Suppressor macrophage (primary cell): ENCODE measurements around the gene PCDHB3.
A peak's percentile ranks its signal among the peaks of the same experiment; 100 is the strongest.
"Not testable (repeated sequence)": the region's sequence is repeated elsewhere in the genome, so short reads cannot be mapped to it uniquely, and the experiment has no call there.

Source experiments
- DNase-seq, 4 experiments: peaks; one replicate each; pipeline ENCODE4 v3.0.0-alpha.2; 2020 to 2022
- total RNA-seq, 17 experiments: gene quantifications; one replicate each; lab custom pipeline; 2026; ENCODE audit warnings: mixed read lengths in 6 of 17, inconsistent platforms in 3 of 17; lab: John Stamatoyannopoulos, UW

PCDHB3 gene
- 0 to 0.55 (median 0) reads per million in 17 experiments for total RNA-seq

DNA sequence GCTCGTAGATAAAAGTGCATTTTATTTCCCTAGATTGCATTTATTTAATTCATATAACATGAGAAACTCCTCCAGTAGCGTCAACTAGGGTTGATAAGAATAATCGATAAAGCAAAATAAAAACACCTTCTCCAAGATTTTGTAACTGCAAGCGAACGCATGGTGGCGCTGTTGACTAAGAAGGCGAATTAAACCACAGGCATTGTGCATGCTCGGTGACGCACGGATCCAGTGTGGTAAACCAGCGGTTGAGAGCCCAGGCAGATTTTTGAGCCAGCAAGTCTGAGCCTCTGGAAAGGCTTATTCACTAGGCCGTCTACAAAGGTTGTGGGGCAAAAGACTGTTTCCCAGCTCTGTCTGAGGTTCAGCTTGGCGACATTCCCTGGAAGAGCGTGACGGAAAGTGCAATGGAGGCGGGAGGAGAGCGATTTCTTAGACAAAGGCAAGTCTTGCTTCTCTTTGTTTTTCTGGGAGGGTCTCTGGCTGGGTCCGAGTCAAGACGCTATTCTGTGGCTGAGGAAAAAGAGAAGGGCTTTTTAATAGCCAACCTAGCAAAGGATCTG lies at the start of gene PCDHB3:
Gene PCDHB3 (plus strand): TSS at position 231 of the 563 bp plus-strand sequence. CDS start 177 bp downstream, at position 408.
- peak in 2 of 4 experiments; percentile 3 to 4 for DNase-seq

DNA sequence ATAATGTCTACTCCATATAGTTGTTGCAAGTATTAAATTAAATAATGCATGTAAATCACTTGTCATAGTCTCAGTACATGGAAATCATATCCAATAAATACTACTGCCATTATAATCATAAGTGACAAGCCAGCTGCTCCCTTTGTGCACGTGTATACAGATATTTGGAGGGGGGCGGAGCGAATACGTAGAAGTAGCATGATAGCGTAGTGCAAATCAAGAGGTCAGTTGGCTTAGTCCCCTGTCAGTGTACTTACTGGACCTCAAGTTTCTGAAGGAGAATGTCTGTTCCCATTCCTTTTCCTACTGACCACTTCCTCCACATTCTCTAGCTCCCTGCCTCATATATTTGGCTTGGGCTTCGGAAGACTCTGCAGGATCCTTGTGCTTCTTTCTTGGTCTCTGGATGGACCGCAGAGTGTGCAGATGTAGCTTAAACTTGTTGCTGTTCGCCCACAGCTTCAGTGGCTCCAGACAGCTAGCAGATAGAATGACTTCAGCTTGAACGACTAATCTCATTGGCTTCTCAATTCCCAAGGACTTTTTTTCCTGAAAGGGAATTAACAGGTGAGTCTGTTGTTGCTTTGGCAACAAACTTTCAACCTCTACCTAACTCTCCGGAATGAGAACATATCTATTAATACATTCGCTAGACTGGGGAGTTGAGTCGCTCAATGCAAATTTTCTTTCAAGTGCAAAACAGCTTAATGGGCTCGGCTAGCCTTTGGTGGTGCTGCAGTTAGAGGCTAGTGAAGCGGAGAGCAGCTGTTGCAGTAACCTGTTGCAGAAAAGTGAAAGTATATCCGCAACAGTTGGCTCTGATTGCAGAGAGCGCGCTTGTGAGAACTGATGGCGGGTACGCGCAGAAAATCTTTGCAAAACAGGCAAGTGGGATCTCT lies 49.4 kb upstream of the PCDHB3 start, which contains the start of gene PCDHB1:
Gene PCDHB1 (plus strand): TSS at position 753 of the 899 bp plus-strand sequence. CDS start 97 bp downstream, at position 850.
- no peak for DNase-seq

- no peak for DNase-seq
Measured at GRCh38 chr5:141051521-141051866, 48.8 kb upstream of the PCDHB3 start.

DNA sequence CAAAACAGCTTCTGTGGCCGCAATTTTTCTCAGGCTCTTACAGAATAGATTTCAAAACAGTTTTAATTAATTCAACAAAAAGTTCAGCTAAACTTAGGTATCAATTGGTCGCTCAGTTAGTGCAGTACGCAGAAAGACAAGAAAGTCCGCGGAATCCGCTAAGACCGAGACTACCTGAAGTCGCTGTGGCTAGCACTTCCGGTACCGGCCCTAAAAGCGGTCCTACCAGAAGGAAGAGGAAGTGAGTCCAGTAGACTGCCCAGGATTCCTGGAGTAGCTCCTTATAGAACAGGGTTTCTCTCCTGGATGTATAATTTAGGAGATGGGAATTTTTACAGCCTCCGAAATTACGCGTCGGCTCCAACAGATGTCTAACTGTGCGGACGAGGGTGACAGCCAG lies 22.4 kb upstream of the PCDHB3 start:
- no peak for DNase-seq

DNA sequence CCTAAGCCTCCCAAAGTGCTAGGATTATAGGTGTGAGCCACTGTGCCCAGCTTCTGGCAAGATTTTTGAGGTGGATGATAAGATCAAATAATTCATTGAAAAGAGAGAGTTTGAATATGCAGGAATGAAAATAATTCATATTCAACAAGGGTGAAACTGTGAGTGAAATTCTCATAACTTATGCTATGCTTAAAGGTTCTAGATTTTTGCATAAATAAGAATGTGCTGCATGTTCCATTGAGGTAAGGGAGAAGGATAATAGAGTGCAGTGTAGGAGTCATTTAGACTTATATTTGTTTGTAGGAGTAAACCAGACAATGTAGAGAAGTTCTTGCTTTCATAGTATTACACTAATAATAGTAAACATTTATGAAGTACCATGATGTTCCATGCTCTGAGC lies 18.0 kb upstream of the PCDHB3 start:
- no peak for DNase-seq

- DNase-seq: peak in 3 of 4 experiments; percentile 6 to 36 (median 9)
Measured at GRCh38 chr5:141084487-141084989, 15.7 kb upstream of the PCDHB3 start.

- no peak for DNase-seq
Measured at GRCh38 chr5:141094481-141095262, 5.6 kb upstream of the PCDHB3 start, which contains the start of gene PCDHB2. TSS of gene PCDHB2 (plus strand) at chr5:141094615. CDS start at chr5:141094791, 176 bp downstream.

DNA sequence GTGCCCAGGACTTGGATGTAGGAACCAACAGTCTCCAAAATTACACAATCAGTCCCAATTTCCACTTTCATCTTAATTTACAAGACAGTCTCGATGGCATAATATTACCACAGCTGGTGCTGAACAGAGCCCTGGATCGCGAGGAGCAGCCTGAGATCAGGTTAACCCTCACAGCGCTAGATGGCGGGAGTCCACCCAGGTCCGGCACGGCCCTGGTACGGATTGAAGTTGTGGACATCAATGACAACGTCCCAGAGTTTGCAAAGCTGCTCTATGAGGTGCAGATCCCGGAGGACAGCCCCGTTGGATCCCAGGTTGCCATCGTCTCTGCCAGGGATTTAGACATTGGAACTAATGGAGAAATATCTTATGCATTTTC lies 5.0 kb upstream of the PCDHB3 start:
- no peak for DNase-seq

GRCh38 chr5:141096181-141096580 lies 4.1 kb upstream of the PCDHB3 start:
- DNase-seq: not testable (repeated sequence)

DNA sequence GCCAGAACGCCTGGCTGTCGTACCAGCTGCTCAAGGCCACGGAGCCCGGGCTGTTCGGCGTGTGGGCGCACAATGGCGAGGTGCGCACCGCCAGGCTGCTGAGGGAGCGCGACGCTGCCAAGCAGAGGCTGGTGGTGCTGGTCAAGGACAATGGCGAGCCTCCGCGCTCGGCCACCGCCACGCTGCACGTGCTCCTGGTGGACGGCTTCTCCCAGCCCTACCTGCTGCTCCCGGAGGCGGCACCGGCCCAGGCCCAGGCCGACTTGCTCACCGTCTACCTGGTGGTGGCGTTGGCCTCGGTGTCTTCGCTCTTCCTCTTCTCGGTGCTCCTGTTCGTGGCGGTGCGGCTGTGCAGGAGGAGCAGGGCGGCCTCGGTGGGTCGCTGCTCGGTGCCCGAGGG lies 3.7 kb upstream of the PCDHB3 start:
- not testable (repeated sequence) for DNase-seq

- no peak for DNase-seq
Measured at GRCh38 chr5:141101059-141101458, 786 bp downstream of the PCDHB3 start.

- not testable (repeated sequence) for DNase-seq
Measured at GRCh38 chr5:141102070-141102469, 1.8 kb downstream of the PCDHB3 start.

- not testable (repeated sequence) for DNase-seq
Measured at GRCh38 chr5:141102471-141102870, 2.2 kb downstream of the PCDHB3 start.

DNA sequence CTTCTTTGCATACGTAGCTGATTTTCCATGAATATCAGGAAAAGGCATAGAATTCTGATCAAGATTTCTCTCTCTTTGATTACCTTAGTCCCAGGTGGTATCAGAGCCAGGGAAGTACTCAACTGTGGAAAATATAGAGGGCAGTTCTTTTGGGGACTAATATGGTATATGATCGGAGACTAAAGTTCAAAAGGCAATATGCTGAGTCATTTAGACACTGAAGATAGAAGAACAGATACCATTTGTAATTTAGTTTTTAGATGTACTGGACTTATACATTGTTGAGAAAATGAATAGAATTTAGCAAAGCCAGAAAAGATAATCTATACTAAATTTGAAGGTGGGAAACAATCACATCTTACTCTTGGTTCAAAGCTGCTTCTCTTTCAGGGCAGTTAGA lies 5.1 kb downstream of the PCDHB3 start:
- DNase-seq: no peak

DNA sequence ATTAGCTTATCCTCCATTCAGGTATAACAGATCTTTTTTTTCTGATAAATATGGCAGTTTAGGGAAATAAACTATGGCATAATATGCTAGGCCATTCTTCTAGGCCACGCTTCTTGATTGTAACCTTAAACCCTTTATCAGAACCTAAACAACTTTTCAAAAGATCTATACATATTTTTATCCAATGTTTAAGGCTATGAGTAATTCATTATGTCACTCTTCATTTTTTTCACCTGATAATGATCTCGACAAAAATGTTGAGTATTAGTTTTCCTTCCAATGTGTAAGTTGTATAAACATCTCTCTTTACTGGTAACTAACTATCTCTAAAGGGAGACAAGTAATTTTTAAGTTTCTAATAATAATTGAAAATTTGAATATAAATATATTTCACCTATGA lies 19.0 kb downstream of the PCDHB3 start:
- no peak for DNase-seq

GRCh38 chr5:141121563-141121962 lies 21.3 kb downstream of the PCDHB3 start, which contains the start of gene PCDHB4:
TSS of gene PCDHB4 (plus strand) at chr5:141121818. CDS start at chr5:141121999, 181 bp downstream.
- no peak for DNase-seq

GRCh38 chr5:141121985-141122384 lies 21.7 kb downstream of the PCDHB3 start:
- no peak for DNase-seq

- DNase-seq: not testable (repeated sequence)
Measured at GRCh38 chr5:141123396-141124135, 23.3 kb downstream of the PCDHB3 start.

DNA sequence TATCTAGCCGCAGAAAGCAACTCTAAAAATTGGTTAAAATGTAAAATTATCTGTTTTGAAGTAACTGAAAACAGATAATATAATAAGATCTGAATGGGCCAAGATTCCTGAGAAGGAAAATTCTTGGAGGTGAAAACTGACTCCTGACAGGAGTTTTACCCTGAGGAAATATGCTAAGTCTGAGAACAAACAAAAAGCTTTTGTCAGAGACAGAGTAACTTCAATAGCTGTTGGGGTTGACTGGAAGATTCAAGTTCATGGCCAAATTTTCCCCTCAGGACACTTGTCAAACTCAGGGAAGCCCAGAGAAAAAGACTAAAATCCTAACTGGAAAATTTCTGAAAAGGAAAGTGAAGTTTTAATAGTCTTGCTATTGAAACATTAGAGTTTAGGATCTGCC lies 27.0 kb downstream of the PCDHB3 start:
- DNase-seq: no peak

GRCh38 chr5:141135030-141135717 lies 34.9 kb downstream of the PCDHB3 start, which contains the start of gene PCDHB5:
TSS of gene PCDHB5 (plus strand) at chr5:141135206. CDS start at chr5:141135435, 229 bp downstream.
- DNase-seq: peak in 1 of 4 experiments; percentile 5

DNA sequence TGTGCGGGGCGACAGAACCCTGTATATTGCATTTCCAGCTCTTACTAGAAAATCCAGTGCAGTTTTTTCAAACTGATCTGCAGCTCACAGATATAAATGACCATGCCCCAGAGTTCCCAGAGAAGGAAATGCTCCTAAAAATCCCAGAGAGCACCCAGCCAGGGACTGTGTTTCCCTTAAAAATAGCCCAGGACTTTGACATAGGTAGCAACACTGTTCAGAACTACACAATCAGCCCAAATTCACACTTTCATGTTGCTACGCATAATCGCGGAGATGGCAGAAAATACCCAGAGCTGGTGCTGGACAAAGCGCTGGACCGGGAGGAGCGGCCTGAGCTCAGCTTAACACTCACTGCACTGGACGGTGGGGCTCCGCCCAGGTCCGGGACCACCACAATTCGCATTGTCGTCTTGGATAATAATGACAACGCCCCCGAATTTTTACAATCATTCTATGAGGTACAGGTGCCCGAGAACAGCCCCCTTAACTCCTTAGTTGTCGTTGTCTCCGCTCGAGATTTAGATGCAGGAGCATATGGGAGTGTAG lies 35.5 kb downstream of the PCDHB3 start:
- DNase-seq: no peak
